ENCODE results near the gene ATN1.
A peak's percentile ranks its signal among the peaks of the same experiment; 100 is the strongest.
"Not testable (repeated sequence)": the region's sequence is repeated elsewhere in the genome, so short reads cannot be mapped to it uniquely, and the experiment has no call there.

The ATN1 gene

GRCh38 chr12:6904280-6905276 lies 23.2 kb upstream of the ATN1 start, which contains the start of gene LRRC23:
Gene LRRC23, plus strand, starts transcription at chr12:6904822. Its CDS starts 812 bp downstream, at chr12:6905634.
- DNase-seq = peak; percentile 80 to 97 (median 94)

- DNase-seq = no peak
Measured at GRCh38 chr12:6905414-6906040, 22.2 kb upstream of the ATN1 start.

- not testable (repeated sequence) for DNase-seq
Measured at GRCh38 chr12:6908141-6908540, 19.6 kb upstream of the ATN1 start.

GRCh38 chr12:6909421-6910145 lies 18.2 kb upstream of the ATN1 start:
- DNase-seq = no peak

- DNase-seq = no peak
Measured at GRCh38 chr12:6912164-6912935, 15.4 kb upstream of the ATN1 start.

GRCh38 chr12:6914246-6914946 lies 13.4 kb upstream of the ATN1 start, which contains the start of gene ENO2:
Gene ENO2, plus strand, starts transcription at chr12:6914580. Its CDS starts 1,253 bp downstream, at chr12:6915833.
- DNase-seq = peak in 12 of 14 donors; percentile 44 to 92 (median 69)

GRCh38 chr12:6914947-6915788 lies 12.6 kb upstream of the ATN1 start:
- DNase-seq = peak in 1 of 14 donors; percentile 47

GRCh38 chr12:6915789-6916285 lies 11.9 kb upstream of the ATN1 start:
- no peak for DNase-seq

- no peak for DNase-seq
Measured at GRCh38 chr12:6916426-6917200, 11.1 kb upstream of the ATN1 start.

- no peak for DNase-seq
Measured at GRCh38 chr12:6917491-6918231, 10.1 kb upstream of the ATN1 start.

GRCh38 chr12:6919588-6919987 lies 8.2 kb upstream of the ATN1 start:
- DNase-seq = no peak

- DNase-seq = no peak
Measured at GRCh38 chr12:6921539-6921938, 6.2 kb upstream of the ATN1 start.

GRCh38 chr12:6921996-6922946 lies 5.5 kb upstream of the ATN1 start:
- DNase-seq = no peak

GRCh38 chr12:6923003-6923732 lies 4.6 kb upstream of the ATN1 start:
- DNase-seq = no peak

GRCh38 chr12:6923851-6924250 lies 3.9 kb upstream of the ATN1 start:
- peak in 1 of 14 donors; percentile 50 for DNase-seq

- peak in 5 of 14 donors; percentile 53 to 79 (median 71) for DNase-seq
Measured at GRCh38 chr12:6925239-6925539, 2.6 kb upstream of the ATN1 start.
